ENCODE measurements around the gene RPL12.

DNA sequence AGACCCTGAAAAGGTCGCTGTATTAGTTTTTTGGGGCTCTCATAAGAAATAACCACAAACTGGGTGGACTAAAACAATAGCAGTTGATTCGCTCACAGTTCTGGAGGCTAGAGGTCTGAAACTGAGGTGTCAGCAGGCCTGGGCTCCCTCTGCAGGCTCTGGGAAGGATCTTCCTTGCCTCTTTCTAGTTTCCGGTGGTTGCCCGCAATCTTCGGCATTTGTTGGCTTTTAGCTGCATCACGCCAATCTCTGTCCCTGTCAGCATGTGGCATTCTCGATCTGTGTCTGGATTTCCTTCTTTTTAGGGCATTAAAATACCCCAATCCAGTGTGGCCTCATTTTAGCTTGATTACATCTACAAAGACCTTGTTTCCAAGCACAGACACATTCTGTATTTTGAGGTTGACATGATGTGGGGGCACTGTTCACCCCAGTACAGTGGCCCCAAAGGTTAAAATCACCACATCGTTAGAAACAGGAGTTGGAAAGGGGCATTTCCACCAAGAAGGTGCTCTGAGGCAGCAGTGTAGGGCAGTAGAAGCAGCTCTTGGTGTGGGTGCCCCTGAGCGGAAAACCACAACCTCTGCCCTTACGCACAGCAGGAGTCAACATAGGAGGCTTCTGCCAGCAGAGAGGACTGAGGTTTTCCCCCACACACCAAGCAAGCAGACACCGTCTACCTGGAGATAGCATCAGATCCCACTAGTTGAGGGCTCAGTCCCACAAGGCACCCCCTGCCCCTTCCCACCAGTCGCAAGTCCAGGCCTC is 13.5 kb downstream of the RPL12 start:
- TF ChIP-seq, protein P1, sequence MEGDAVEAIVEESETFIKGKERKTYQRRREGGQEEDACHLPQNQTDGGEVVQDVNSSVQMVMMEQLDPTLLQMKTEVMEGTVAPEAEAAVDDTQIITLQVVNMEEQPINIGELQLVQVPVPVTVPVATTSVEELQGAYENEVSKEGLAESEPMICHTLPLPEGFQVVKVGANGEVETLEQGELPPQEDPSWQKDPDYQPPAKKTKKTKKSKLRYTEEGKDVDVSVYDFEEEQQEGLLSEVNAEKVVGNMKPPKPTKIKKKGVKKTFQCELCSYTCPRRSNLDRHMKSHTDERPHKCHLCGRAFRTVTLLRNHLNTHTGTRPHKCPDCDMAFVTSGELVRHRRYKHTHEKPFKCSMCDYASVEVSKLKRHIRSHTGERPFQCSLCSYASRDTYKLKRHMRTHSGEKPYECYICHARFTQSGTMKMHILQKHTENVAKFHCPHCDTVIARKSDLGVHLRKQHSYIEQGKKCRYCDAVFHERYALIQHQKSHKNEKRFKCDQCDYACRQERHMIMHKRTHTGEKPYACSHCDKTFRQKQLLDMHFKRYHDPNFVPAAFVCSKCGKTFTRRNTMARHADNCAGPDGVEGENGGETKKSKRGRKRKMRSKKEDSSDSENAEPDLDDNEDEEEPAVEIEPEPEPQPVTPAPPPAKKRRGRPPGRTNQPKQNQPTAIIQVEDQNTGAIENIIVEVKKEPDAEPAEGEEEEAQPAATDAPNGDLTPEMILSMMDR (IDR thresholded peaks at IDR 0.05; ENCODE audit: poor library complexity), result no peak
- TF ChIP-seq EZH2phosphoT487 (IDR thresholded peaks at IDR 0.05; ENCODE audit: low read depth, severe bottlenecking, unreplicated experiment), result no peak
- no peak for TF ChIP-seq EZH2 (IDR thresholded peaks at IDR 0.05; ENCODE audit: borderline replicate concordance)

Measured in hepatocyte (in vitro differentiated cells).